Ectodermal cell (in vitro differentiated cells): ENCODE measurements around the gene USP20.

Experiments
- H3K27ac ChIP-seq: 2 replicates; pipeline ENCODE4 v1.7.0; 2013; ENCODE audit warnings: mild to moderate bottlenecking, low read depth, low read length; ENCODE audit not compliant: insufficient read depth, poor library complexity, severe bottlenecking
- H3K27me3 ChIP-seq: 2 replicates; pipeline ENCODE4 v1.7.0; 2013; ENCODE audit warnings: mild to moderate bottlenecking, low read length; ENCODE audit not compliant: insufficient read depth, control insufficient read depth, poor library complexity, severe bottlenecking
- H3K36me3 ChIP-seq: one replicate; pipeline ENCODE4 v1.7.0; 2013; ENCODE audit warnings: low read length; ENCODE audit not compliant: control insufficient read depth, insufficient read depth
- H3K4me1 ChIP-seq: one replicate; pipeline ENCODE4 v1.7.0; 2013; ENCODE audit warnings: low read length; ENCODE audit not compliant: control insufficient read depth, insufficient read depth
- H3K4me3 ChIP-seq: 2 replicates; pipeline ENCODE4 v1.7.0; 2013; ENCODE audit warnings: low read depth, low read length, control low read depth; ENCODE audit not compliant: insufficient read depth
- H3K9me3 ChIP-seq: 2 replicates; pipeline ENCODE4 v1.7.0; 2013; ENCODE audit warnings: mild to moderate bottlenecking, low read length, moderate library complexity; ENCODE audit not compliant: control insufficient read depth
- WGBS, 2 experiments: methylation state at CpG; one replicate each; pipeline ENCODE4 v1.1.7; 2013; ENCODE audit warnings: missing lambda C conversion rate in 2 of 2; 5-methylcytosine and 5-hydroxymethylcytosine counted together

Gene USP20

GRCh38 chr9:129904734-129905133 is 69.5 kb downstream of the USP20 start:
- no peaks in the 10 kb centered on the region for H3K4me1 ChIP-seq
- no peaks in the 10 kb centered on the region for H3K27me3 ChIP-seq
- H3K9me3 ChIP-seq: no peaks in the 10 kb centered on the region
- H3K27ac ChIP-seq: no peak overlapping the region
- H3K4me3 ChIP-seq: no peak overlapping the region
- WGBS, 2 experiments: 93 to 97% methylated on average over 4 of the region's 4 CpGs
- peaks cover 13% of the 10 kb centered on the region for H3K36me3 ChIP-seq

- H3K36me3 ChIP-seq: peaks cover 13% of the 10 kb centered on the region
- H3K4me1 ChIP-seq: no peaks in the 10 kb centered on the region
- H3K27ac ChIP-seq: no peak overlapping the region
- H3K9me3 ChIP-seq: no peaks in the 10 kb centered on the region
- WGBS, 2 experiments: 96% methylated on average over 4 of the region's 4 CpGs
- H3K4me3 ChIP-seq: no peak overlapping the region
- H3K27me3 ChIP-seq: no peaks in the 10 kb centered on the region
Observed at GRCh38 chr9:129906298-129906697, 71.0 kb downstream of the USP20 start.

- peaks cover 13% of the 10 kb centered on the region for H3K36me3 ChIP-seq
- H3K9me3 ChIP-seq: no peaks in the 10 kb centered on the region
- H3K27me3 ChIP-seq: no peaks in the 10 kb centered on the region
- H3K27ac ChIP-seq: no peak overlapping the region
- WGBS, 2 experiments: 98 to 99% methylated on average over 4 of the region's 4 CpGs
- no peak overlapping the region for H3K4me3 ChIP-seq
- H3K4me1 ChIP-seq: no peaks in the 10 kb centered on the region
Observed at GRCh38 chr9:129907201-129907600, 71.9 kb downstream of the USP20 start.

GRCh38 chr9:129908906-129909305 is 73.6 kb downstream of the USP20 start:
- Histone ChIP-seq H3K27me3 (no peaks in the 10 kb centered on the region), H3K27ac (no peak overlapping the region), H3K36me3 (peaks cover 13% of the 10 kb centered on the region), H3K4me3 (no peak overlapping the region), H3K9me3 (no peaks in the 10 kb centered on the region), H3K4me1 (no peaks in the 10 kb centered on the region)
- WGBS, 2 experiments: 33 to 35% methylated on average over 4 of the region's 4 CpGs

GRCh38 chr9:129909851-129910250 is 74.6 kb downstream of the USP20 start:
- Histone ChIP-seq H3K9me3 (no peaks in the 10 kb centered on the region), H3K27me3 (no peaks in the 10 kb centered on the region), H3K4me3 (no peak overlapping the region), H3K27ac (no peak overlapping the region), H3K36me3 (peaks cover 13% of the 10 kb centered on the region), H3K4me1 (no peaks in the 10 kb centered on the region)
- 93% methylated on average over 9 of the region's 9 CpGs for WGBS, 2 experiments

GRCh38 chr9:129910628-129911567 is 75.6 kb downstream of the USP20 start:
- peaks cover 13% of the 10 kb centered on the region for H3K36me3 ChIP-seq
- 87% methylated on average over 14 to 15 of the region's 15 CpGs for WGBS, 2 experiments
- no peaks in the 10 kb centered on the region for H3K27me3 ChIP-seq
- no peaks in the 10 kb centered on the region for H3K9me3 ChIP-seq
- no peak overlapping the region for H3K4me3 ChIP-seq
- H3K4me1 ChIP-seq: no peaks in the 10 kb centered on the region
- H3K27ac ChIP-seq: no peak overlapping the region

- Histone ChIP-seq H3K36me3 (no peaks in the 10 kb centered on the region), H3K4me3 (no peak overlapping the region), H3K4me1 (no peaks in the 10 kb centered on the region), H3K27me3 (no peaks in the 10 kb centered on the region), H3K27ac (no peak overlapping the region), H3K9me3 (no peaks in the 10 kb centered on the region)
- WGBS, 2 experiments: 90 to 97% methylated on average over 5 of the region's 5 CpGs
Observed at GRCh38 chr9:129914051-129914450, 78.8 kb downstream of the USP20 start.

- Histone ChIP-seq H3K27ac (no peak overlapping the region), H3K4me3 (no peak overlapping the region), H3K4me1 (no peaks in the 10 kb centered on the region), H3K27me3 (no peaks in the 10 kb centered on the region), H3K9me3 (no peaks in the 10 kb centered on the region), H3K36me3 (no peaks in the 10 kb centered on the region)
- 93 to 95% methylated on average over 7 of the region's 7 CpGs for WGBS, 2 experiments
Observed at GRCh38 chr9:129916707-129917106, 81.4 kb downstream of the USP20 start.

- no peaks in the 10 kb centered on the region for H3K36me3 ChIP-seq
- WGBS, 2 experiments: 93 to 96% methylated on average over 14 of the region's 14 CpGs
- no peaks in the 10 kb centered on the region for H3K9me3 ChIP-seq
Observed at GRCh38 chr9:129918296-129918950, 83.2 kb downstream of the USP20 start.

GRCh38 chr9:129919277-129919676 is 84.0 kb downstream of the USP20 start:
- H3K27me3 ChIP-seq: no peaks in the 10 kb centered on the region
- H3K4me3 ChIP-seq: no peak overlapping the region
- 60 to 65% methylated on average over 3 of the region's 3 CpGs for WGBS, 2 experiments
- no peaks in the 10 kb centered on the region for H3K4me1 ChIP-seq
- H3K36me3 ChIP-seq: no peaks in the 10 kb centered on the region
- no peak overlapping the region for H3K27ac ChIP-seq
- H3K9me3 ChIP-seq: no peaks in the 10 kb centered on the region

More at GRCh38 chr9:129918296-129918950, 83.2 kb downstream of the USP20 start:
- Histone ChIP-seq H3K27ac (no peak overlapping the region), H3K27me3 (no peaks in the 10 kb centered on the region), H3K4me1 (no peaks in the 10 kb centered on the region), H3K4me3 (no peak overlapping the region)
